Measurements from ENCODE around the gene SGSM1. TPM values are rescaled to one million over a fixed set of nuclear protein-coding genes. Genes with fewer than 3 reads are reported as not detected.

The SGSM1 gene
- total RNA-seq, 1 donor from 2014 or later: 0.75 TPM

- no peaks in the 10 kb centered on the region for H3K36me3 Mint-ChIP-seq (ENCODE audit: low read depth)
- H3K9me3 Mint-ChIP-seq: no peaks in the 10 kb centered on the region
- H3K4me1 Mint-ChIP-seq: peaks cover 10% of the 10 kb centered on the region
- no peak for DNase-seq (ENCODE audit: low read depth, low spot score)
- no peak for TF ChIP-seq CTCF (conservative IDR thresholded peaks at IDR 0.05)
- no peak overlapping the region for H3K4me3 Mint-ChIP-seq
- H3K27me3 Mint-ChIP-seq (ENCODE audit: low read depth): no peaks in the 10 kb centered on the region
- H3K27ac Mint-ChIP-seq (ENCODE audit: unreplicated experiment): no peak overlapping the region
Observed at GRCh38 chr22:24962094-24962493, 156.1 kb downstream of the SGSM1 start.

- Mint-ChIP-seq H3K4me1 (peaks cover 10% of the 10 kb centered on the region), H3K36me3 (ENCODE audit: low read depth) (no peaks in the 10 kb centered on the region), H3K27ac (ENCODE audit: unreplicated experiment) (peak overlapping the region; percentile 12), H3K4me3 (no peak overlapping the region), H3K9me3 (no peaks in the 10 kb centered on the region), H3K27me3 (ENCODE audit: low read depth) (no peaks in the 10 kb centered on the region)
- DNase-seq (ENCODE audit: low read depth, low spot score): no peak
- TF ChIP-seq CTCF (conservative IDR thresholded peaks at IDR 0.05): no peak
Observed at GRCh38 chr22:24962835-24963234, 156.8 kb downstream of the SGSM1 start.

- Mint-ChIP-seq H3K27me3 (ENCODE audit: low read depth) (no peaks in the 10 kb centered on the region), H3K4me3 (no peak overlapping the region), H3K36me3 (ENCODE audit: low read depth) (no peaks in the 10 kb centered on the region), H3K9me3 (no peaks in the 10 kb centered on the region), H3K4me1 (peaks cover 13% of the 10 kb centered on the region), H3K27ac (ENCODE audit: unreplicated experiment) (no peak overlapping the region)
- no peak for TF ChIP-seq CTCF (conservative IDR thresholded peaks at IDR 0.05)
- no peak for DNase-seq (ENCODE audit: low read depth, low spot score)
Observed at GRCh38 chr22:24964441-24964840, 158.4 kb downstream of the SGSM1 start.

GRCh38 chr22:24965822-24966626 is 160.0 kb downstream of the SGSM1 start:
- Mint-ChIP-seq H3K9me3 (no peaks in the 10 kb centered on the region), H3K4me1 (peaks cover 17% of the 10 kb centered on the region), H3K4me3 (no peak overlapping the region), H3K27ac (ENCODE audit: unreplicated experiment) (no peak overlapping the region), H3K27me3 (ENCODE audit: low read depth) (no peaks in the 10 kb centered on the region), H3K36me3 (ENCODE audit: low read depth) (no peaks in the 10 kb centered on the region)
- TF ChIP-seq CTCF (conservative IDR thresholded peaks at IDR 0.05): no peak
- no peak for DNase-seq (ENCODE audit: low read depth, low spot score)

GRCh38 chr22:24968066-24968561 is 162.1 kb downstream of the SGSM1 start:
- Mint-ChIP-seq H3K9me3 (no peaks in the 10 kb centered on the region), H3K27me3 (ENCODE audit: low read depth) (no peaks in the 10 kb centered on the region), H3K4me3 (no peak overlapping the region), H3K36me3 (ENCODE audit: low read depth) (no peaks in the 10 kb centered on the region), H3K4me1 (peaks cover 21% of the 10 kb centered on the region), H3K27ac (ENCODE audit: unreplicated experiment) (no peak overlapping the region)
- TF ChIP-seq CTCF (conservative IDR thresholded peaks at IDR 0.05): no peak
- no peak for DNase-seq (ENCODE audit: low read depth, low spot score)
